ENCODE data around the gene COL6A2. TPM values are rescaled to one million over a fixed set of nuclear protein-coding genes. Genes with fewer than 3 reads are reported as not detected.
"Not testable (repeated sequence)": the region's sequence is repeated elsewhere in the genome, so short reads cannot be mapped to it uniquely, and the experiment has no call there.

The COL6A2 gene
- polyA plus RNA-seq, 3 donors from 2014 or later = 4.4 to 46.6 (median 30.6) TPM

DNA sequence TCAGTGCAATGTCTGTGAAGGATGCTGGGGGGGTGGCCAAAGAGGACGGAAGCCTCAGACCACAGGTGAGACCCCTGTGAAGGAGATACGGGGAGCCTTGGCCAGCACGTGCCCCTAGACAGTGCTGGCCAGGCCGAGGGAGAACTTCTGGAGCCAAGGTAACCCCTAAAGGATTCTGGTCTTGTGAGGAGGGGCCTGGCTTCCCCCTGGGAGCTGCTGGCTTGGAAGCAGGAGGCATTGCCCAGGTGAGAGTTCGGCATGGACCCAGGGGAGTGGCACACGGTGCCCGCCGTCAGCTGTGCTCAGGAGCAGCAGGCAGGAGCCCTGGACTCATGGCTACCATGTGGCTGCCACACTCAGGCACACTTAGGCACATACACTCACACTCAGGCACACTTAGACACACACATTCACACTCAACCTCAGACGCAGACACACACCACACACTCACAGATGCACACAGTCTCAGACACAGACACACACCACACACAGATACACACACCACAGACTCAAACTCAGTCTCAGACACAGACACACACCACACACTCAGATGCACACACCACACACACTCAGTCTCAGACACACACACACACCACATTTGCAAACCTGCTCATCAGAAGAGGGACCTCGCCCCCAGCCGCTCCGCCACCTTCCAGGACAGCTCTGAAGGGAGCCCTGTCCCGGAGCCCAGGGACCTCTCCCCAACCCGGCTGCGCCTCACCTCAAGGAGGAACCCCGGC, 1.1 kb upstream of the COL6A2 start:
- no peak for DNase-seq
- peaks cover 0 to 2% (median 0%) of the 10 kb centered on the region in 6 donors for H3K9me3 Mint-ChIP-seq
- H3K36me3 Mint-ChIP-seq = peaks cover 0 to 4% (median 3%) of the 10 kb centered on the region in 3 donors
- peaks cover 8 to 27% (median 17%) of the 10 kb centered on the region in 3 donors for H3K27me3 Mint-ChIP-seq (ENCODE audit: low read depth in 3 of 3)
- peak overlapping the region; percentile 46 to 68 (median 65) for H3K4me3 Mint-ChIP-seq
- H3K4me1 Mint-ChIP-seq = peaks cover 26 to 27% of the 10 kb centered on the region in 2 donors
- peak overlapping the region in 4 of 6 donors; percentile 24 to 33 (median 28) for H3K27ac Mint-ChIP-seq

DNA sequence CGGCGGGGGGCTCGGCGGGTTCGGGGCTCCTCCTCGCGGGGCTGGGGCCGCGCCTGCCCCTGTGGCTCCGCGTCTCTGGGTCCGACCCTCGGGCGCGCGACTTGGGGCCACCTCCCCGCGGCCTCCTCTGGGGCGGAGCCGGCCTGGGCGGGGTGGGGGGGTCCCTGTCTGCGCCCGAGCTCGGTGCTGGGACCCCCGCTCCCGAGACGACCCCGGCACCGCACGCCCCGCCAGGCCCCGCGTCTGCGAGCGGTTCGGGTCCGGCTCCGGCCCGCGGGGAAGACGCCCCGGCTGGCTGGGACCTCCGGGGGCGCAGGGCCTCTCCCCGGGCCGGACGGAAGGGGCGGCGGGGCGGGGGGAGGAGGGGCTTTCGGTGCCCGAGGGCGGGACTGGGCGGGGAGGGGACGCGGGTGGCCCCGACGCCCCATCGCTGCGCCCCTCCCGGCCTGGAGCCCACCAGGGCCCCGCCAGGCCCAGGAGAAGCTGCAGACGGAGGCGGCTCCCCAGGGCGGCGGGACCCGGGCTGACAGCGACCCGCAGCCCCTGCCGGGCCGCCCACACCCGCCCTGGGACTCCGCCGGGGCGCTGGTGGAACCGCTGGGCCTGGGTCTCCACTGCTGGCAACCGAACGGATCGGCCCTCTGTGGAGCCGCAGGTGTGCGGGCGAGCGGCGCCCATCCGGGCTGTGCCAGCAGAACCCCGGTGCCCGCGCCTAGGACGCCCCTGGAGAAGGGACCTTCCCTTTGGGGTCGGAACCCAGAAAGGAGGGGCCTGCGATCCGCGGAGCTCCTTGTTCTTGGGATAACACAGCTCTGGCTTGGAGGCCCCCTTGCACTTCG, 610 bp downstream of the COL6A2 start:
- Mint-ChIP-seq H3K4me3 (peak overlapping the region; percentile 64 to 79 (median 70)), H3K9me3 (peaks cover 4 to 15% (median 12%) of the 10 kb centered on the region in 6 donors), H3K4me1 (peaks cover 23 to 27% of the 10 kb centered on the region in 2 donors), H3K27me3 (ENCODE audit: low read depth in 3 of 3) (peaks cover 16 to 39% (median 20%) of the 10 kb centered on the region in 3 donors), H3K27ac (peak overlapping the region in 1 of 6 donors; percentile 30), H3K36me3 (peaks cover 3 to 6% (median 4%) of the 10 kb centered on the region in 3 donors)
- peak in 2 of 3 donors; percentile 8 to 29 for DNase-seq

DNA sequence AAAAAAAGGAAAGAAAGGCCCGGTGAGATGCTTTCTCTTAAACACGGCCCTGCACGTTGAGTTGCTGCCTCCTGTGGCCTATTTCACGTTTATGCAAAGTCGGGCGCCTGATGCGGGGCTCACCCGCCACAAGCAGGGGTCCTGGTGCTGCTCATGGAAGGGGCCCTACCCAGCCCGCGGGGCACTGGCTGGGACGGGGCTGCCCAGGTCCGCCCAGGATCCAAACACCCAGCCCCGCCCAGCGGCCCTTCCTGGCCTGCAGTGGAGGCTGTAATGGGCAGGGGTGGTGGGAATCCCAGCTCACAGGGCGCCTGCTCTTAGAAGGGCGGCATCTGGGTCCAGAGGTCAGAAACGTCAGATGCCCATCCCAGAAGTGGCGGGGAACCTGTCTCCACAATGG, 1.6 kb downstream of the COL6A2 start:
- DNase-seq = peak in 1 of 3 donors; percentile 21
- Mint-ChIP-seq H3K4me1 (peaks cover 20 to 23% of the 10 kb centered on the region in 2 donors), H3K27me3 (ENCODE audit: low read depth in 3 of 3) (peaks cover 23 to 42% (median 24%) of the 10 kb centered on the region in 3 donors), H3K27ac (no peak overlapping the region), H3K4me3 (peak overlapping the region in 4 of 5 donors; percentile 64 to 79 (median 69)), H3K9me3 (peaks cover 6 to 24% (median 13%) of the 10 kb centered on the region in 6 donors), H3K36me3 (peaks cover 7 to 11% (median 10%) of the 10 kb centered on the region in 3 donors)

DNA sequence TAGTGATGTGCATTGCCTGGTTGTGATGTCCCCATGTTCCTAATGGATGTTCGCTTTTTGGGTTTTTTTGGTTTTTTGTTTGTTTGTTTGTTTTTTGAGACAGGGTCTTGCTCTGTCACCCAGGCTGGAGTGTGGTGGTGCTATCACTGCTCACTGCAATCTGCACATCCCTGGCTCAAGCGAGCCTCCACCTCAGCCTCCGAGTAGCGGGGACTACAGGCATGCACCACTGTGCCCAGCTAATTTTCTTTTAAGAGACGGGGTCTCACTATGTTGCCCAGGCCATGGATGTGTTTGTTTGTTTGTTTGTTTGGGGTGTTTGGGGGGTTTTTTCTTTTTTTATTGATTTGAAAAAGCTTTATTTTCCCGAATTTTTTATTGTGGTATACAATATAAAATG, 2.1 kb downstream of the COL6A2 start:
- H3K27ac Mint-ChIP-seq = peak overlapping the region in 2 of 6 donors; percentile 30 to 85
- peaks cover 6 to 26% (median 15%) of the 10 kb centered on the region in 6 donors for H3K9me3 Mint-ChIP-seq
- peaks cover 18 to 21% of the 10 kb centered on the region in 2 donors for H3K4me1 Mint-ChIP-seq
- H3K36me3 Mint-ChIP-seq = peaks cover 8 to 11% (median 11%) of the 10 kb centered on the region in 3 donors
- peaks cover 24 to 42% (median 26%) of the 10 kb centered on the region in 3 donors for H3K27me3 Mint-ChIP-seq (ENCODE audit: low read depth in 3 of 3)
- peak overlapping the region; percentile 59 to 70 (median 65) for H3K4me3 Mint-ChIP-seq
- no peak for DNase-seq

DNA sequence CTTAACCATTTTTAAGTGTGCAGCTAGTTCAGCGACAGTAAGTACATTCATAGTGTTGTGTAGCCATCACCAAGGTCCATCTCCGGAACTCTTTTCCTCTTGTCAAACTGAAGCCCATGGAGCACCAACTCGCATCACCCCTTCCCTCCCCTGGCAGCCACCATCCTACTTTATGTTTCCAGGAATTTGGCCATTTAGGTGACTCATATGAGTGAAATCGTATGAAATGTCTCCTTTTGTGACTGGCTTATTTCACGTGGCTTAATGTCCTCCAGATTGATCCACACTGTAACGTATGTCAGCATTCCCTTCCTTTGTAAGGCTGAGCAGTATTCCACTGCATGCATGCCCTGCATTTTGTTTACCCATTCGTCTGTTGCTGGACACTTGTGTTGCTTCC, 2.5 kb downstream of the COL6A2 start:
- peaks cover 18 to 21% of the 10 kb centered on the region in 2 donors for H3K4me1 Mint-ChIP-seq
- H3K36me3 Mint-ChIP-seq = peaks cover 8 to 11% (median 11%) of the 10 kb centered on the region in 3 donors
- H3K27me3 Mint-ChIP-seq (ENCODE audit: low read depth in 3 of 3) = peaks cover 23 to 41% (median 25%) of the 10 kb centered on the region in 3 donors
- peak overlapping the region; percentile 12 to 85 (median 76) for H3K27ac Mint-ChIP-seq
- DNase-seq = no peak
- peak overlapping the region; percentile 27 to 70 (median 65) for H3K4me3 Mint-ChIP-seq
- peaks cover 6 to 26% (median 15%) of the 10 kb centered on the region in 6 donors for H3K9me3 Mint-ChIP-seq

DNA sequence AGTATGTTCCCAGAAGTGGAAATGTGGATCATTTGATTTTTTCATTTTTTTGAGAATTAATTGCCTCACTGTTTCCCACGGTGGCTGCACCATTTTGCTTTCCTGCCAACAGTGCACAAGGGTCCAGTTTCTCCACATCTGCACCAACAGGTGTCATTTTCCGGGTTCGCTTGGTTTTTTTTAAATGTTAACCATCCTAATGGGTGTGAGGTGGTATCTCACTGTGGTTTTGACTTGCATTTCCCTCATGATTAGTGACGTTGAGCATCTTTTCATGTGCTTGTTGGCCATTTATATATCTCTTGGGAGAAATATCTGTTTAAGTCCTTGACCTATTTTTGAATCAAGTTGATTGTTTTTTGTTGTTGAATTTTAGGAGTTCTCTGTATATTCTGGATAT, 3.0 kb downstream of the COL6A2 start:
- peaks cover 21 to 42% (median 22%) of the 10 kb centered on the region in 3 donors for H3K27me3 Mint-ChIP-seq (ENCODE audit: low read depth in 3 of 3)
- peaks cover 18 to 21% of the 10 kb centered on the region in 2 donors for H3K4me1 Mint-ChIP-seq
- peaks cover 8 to 11% (median 11%) of the 10 kb centered on the region in 3 donors for H3K36me3 Mint-ChIP-seq
- peak in 2 of 3 donors; percentile 33 to 57 for DNase-seq
- H3K4me3 Mint-ChIP-seq = peak overlapping the region; percentile 27 to 70 (median 65)
- peaks cover 6 to 26% (median 16%) of the 10 kb centered on the region in 6 donors for H3K9me3 Mint-ChIP-seq
- H3K27ac Mint-ChIP-seq = peak overlapping the region; percentile 17 to 85 (median 62)

DNA sequence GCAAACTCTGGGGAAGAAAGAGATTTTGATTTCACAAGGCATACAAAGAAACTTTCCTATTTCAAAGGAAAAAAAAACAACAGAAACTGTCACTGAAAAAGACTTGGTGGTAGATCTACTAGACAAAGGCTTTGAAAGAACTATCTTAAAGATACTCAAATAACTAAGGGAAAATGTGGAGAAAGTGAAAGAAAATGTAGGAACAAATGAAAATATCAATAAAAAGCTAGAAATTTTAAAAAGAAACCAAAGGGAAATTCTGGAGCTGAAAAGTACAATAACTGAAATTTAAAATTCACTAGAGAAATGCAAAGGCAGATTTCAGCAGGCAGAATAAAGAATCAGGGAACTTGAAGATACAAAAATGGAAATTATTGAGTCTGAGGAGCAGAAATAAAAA, 6.2 kb downstream of the COL6A2 start:
- Mint-ChIP-seq H3K4me1 (peaks cover 11 to 15% of the 10 kb centered on the region in 2 donors), H3K4me3 (no peak overlapping the region), H3K36me3 (peaks cover 8 to 15% (median 11%) of the 10 kb centered on the region in 3 donors), H3K9me3 (peaks cover 7 to 41% (median 20%) of the 10 kb centered on the region in 6 donors), H3K27me3 (ENCODE audit: low read depth in 3 of 3) (peaks cover 18 to 41% (median 22%) of the 10 kb centered on the region in 3 donors), H3K27ac (peak overlapping the region in 1 of 6 donors; percentile 26)
- DNase-seq = no peak

DNA sequence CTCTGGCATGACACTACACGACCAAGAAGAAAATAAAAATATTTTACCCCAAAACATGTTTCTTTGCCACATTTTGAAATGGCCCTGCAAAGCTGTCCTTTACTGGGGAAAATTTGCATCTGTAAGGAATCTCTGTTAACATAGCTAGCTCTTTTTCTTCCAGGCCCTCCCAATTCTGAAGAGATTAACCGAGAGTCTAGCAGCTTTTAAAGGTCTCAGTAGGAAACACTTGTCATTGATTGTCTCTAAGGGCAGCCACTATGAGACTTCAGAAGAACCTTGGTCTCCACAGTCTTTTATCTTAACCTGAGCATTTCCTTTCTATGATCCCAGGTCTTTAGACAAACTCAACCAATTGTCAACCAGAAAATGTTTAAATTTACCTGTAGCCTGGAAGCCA, 9.5 kb downstream of the COL6A2 start:
- Mint-ChIP-seq H3K36me3 (peaks cover 5 to 11% (median 11%) of the 10 kb centered on the region in 3 donors), H3K9me3 (peaks cover 5 to 38% (median 18%) of the 10 kb centered on the region in 6 donors), H3K27me3 (ENCODE audit: low read depth in 3 of 3) (peaks cover 6 to 20% (median 16%) of the 10 kb centered on the region in 3 donors)
- not testable (repeated sequence) for DNase-seq, H3K4me3 Mint-ChIP-seq, H3K27ac Mint-ChIP-seq, H3K4me1 Mint-ChIP-seq

DNA sequence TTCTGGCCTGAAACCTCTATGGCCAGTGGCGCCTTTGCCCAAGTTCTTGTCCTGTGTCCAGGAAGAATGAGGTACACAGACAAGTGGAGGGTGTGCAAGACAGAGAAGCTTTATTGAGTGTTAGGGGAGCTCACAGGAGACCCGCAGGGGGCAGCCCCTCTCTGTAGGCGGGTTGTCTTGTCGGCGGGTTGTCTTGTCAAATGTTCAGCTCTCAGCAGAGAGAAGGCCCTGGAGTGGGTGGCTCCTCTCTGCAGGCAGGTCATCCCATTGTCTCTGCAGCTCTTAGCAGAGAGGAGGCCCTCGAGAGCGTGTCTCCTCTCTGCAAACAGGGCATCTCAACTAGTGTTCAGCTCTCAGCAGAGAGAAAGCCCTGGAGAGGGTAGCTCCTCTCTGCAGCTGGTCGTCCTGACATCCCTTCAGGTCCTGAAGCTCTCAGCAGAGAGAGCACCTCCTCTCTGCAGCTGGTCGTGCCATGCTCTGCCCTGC, 11.0 kb downstream of the COL6A2 start:
- Mint-ChIP-seq H3K4me1 (no peaks in the 10 kb centered on the region), H3K27me3 (ENCODE audit: low read depth in 3 of 3) (peaks cover 4 to 11% (median 9%) of the 10 kb centered on the region in 3 donors), H3K27ac (no peak overlapping the region), H3K4me3 (no peak overlapping the region), H3K36me3 (peaks cover 5 to 11% (median 5%) of the 10 kb centered on the region in 3 donors), H3K9me3 (peaks cover 2 to 23% (median 8%) of the 10 kb centered on the region in 6 donors)
- no peak for DNase-seq

DNA sequence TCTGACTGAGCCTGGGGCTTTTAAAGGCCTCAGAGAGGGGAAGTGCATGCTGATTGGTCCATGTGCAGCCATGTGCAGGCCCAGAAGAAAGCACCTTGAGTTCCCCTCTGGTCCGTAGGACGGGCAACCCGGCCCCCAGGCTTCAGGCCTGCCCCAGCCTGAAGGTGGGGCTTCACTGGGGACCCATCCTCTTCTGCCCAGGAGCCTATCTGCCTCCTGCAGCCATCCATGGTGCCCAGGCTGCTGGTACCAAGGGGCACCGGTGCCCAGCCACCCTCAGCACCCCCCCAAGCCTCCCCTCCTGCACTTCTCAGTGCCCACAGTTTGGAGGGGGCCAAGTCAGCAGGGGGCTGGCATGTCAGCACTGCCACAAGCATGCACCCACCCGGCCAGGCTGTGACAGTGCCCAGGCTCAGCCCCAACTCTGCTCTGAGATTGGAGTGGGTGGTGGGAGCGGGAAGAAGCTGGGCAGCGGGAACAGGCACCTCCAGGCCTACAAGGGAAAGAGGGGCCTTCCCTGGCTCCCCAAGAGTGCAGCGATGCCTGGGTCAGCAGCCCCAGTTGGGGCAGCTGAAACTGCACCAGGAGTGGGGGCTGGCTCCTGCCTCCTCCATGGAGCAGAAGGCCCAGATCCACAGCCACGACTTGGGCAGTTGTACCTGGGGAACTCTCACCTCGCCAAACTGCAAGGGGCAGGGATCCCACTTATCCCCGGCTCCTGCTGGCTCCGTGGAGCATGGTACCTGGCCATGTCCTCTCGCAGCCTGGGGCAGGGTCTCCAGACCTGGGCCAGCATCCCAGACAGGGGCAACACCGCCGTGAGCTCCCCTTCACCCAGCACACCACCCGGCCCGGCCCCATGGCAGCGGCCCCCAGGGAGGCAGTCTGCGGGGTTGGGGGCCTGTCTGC, 11.7 kb downstream of the COL6A2 start:
- H3K36me3 Mint-ChIP-seq = peaks cover 0 to 4% (median 0%) of the 10 kb centered on the region in 3 donors
- peaks cover 0 to 16% (median 7%) of the 10 kb centered on the region in 6 donors for H3K9me3 Mint-ChIP-seq
- no peaks in the 10 kb centered on the region for H3K4me1 Mint-ChIP-seq
- peaks cover 0 to 6% (median 2%) of the 10 kb centered on the region in 3 donors for H3K27me3 Mint-ChIP-seq (ENCODE audit: low read depth in 3 of 3)
- no peak for DNase-seq
- H3K4me3 Mint-ChIP-seq = no peak overlapping the region
- no peak overlapping the region for H3K27ac Mint-ChIP-seq

DNA sequence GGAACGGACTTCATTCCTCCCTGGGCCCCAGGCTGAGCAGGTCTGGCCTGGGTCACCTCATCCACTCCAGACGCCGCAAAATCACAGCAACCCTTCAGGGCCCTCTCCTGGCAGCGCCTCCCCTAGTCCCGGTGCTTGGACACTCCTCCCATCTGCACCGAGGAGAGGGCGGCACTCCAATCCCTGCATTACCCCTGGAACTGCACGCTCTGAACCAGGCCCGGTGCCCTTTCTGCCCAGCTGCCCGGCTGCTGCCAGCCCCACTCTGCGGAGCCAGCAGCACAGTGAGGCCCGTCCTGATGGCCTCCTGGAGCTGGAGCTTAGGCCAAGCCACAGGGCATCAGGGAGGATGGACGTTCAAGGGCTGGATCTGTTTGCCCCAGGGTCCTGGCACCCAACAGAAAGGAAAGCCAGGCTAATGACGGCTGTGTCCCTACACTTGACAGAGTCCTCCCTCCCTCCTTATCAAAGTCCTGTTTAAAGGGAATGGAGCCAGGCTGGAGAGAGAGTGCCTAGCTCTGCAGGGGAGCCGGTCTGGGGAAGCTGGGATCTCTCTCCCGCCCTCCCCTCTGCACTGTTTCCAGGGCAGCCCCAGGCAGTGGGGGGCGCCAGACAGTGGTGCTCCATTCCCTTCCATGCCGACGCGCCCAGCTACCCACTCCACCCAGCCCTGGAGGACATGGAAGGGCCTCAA, 12.7 kb downstream of the COL6A2 start:
- Mint-ChIP-seq H3K36me3 (peaks cover 0 to 4% (median 0%) of the 10 kb centered on the region in 3 donors), H3K4me1 (no peaks in the 10 kb centered on the region), H3K27me3 (ENCODE audit: low read depth in 3 of 3) (peaks cover 0 to 2% (median 0%) of the 10 kb centered on the region in 3 donors), H3K4me3 (no peak overlapping the region), H3K9me3 (peaks cover 0 to 15% (median 6%) of the 10 kb centered on the region in 6 donors), H3K27ac (no peak overlapping the region)
- DNase-seq = no peak

DNA sequence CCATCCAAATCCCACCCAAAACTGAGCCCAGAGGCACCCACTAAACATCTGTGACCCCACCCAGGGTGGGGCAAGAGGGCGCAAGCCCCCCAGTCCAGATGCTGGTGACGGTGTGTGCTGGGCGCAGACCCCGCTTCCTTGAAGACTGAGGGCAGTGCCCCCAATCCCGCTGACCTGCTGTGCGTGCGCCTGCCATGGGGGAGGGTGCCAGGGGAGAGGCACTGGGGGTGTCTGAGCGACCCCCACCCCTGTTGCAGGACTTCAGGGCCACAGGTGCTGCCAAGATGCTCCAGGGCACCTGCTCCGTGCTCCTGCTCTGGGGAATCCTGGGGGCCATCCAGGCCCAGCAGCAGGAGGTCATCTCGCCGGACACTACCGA, 13.3 kb downstream of the COL6A2 start:
- H3K4me1 Mint-ChIP-seq = no peaks in the 10 kb centered on the region
- DNase-seq = no peak
- peaks cover 0 to 2% (median 0%) of the 10 kb centered on the region in 3 donors for H3K27me3 Mint-ChIP-seq (ENCODE audit: low read depth in 3 of 3)
- peaks cover 0 to 15% (median 6%) of the 10 kb centered on the region in 6 donors for H3K9me3 Mint-ChIP-seq
- H3K4me3 Mint-ChIP-seq = no peak overlapping the region
- H3K27ac Mint-ChIP-seq = no peak overlapping the region
- H3K36me3 Mint-ChIP-seq = peaks cover 0 to 4% (median 0%) of the 10 kb centered on the region in 3 donors
